Activated naive CD8-positive, alpha-beta T cell (primary cell): Measurements from ENCODE around the gene ENTPD3.

ENCODE experiments used
- H3K27ac Mint-ChIP-seq: one replicate; pipeline ENCODE4 v1.8.0; 2021; ENCODE audit warnings: mixed read lengths
- H3K27me3 Mint-ChIP-seq: one replicate; pipeline ENCODE4 v1.8.0; 2021; ENCODE audit warnings: mixed read lengths
- H3K36me3 Mint-ChIP-seq: one replicate; pipeline ENCODE4 v1.8.0; 2021; ENCODE audit warnings: mixed read lengths
- H3K4me1 Mint-ChIP-seq: one replicate; pipeline ENCODE4 v1.8.0; 2021; ENCODE audit warnings: low read depth, mixed read lengths
- H3K4me3 Mint-ChIP-seq: one replicate; pipeline ENCODE4 v1.8.0; 2021; ENCODE audit warnings: mild to moderate bottlenecking, mixed read lengths
- H3K9me3 Mint-ChIP-seq: one replicate; pipeline ENCODE4 v1.8.0; 2021; ENCODE audit warnings: low read depth, mixed read lengths

ENTPD3 gene

GRCh38 chr3:40386213-40386612, 771 bp upstream of the ENTPD3 start:
- Mint-ChIP-seq H3K9me3 (no peaks in the 10 kb centered on the region), H3K27ac (no peak overlapping the region), H3K4me1 (peaks cover 6% of the 10 kb centered on the region), H3K27me3 (peaks cover 17% of the 10 kb centered on the region), H3K4me3 (peak overlapping the region; percentile 78), H3K36me3 (no peaks in the 10 kb centered on the region)

DNA sequence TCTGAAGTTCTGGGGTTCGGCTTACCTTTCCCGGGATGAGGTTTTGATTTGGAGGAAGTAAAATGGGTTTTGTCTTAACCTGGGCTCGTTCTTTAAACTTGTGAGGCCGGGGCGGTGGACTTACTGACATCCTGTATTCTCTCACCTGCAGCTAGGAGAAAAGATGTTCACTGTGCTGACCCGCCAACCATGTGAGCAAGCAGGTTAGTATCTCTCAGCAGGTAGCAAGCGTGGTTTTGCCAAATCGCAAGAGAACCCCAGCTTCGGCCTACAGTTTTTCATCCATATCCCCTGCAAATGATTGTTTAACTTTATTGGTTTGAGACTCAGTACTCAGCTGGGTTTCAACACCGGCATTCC, 891 bp downstream of the ENTPD3 start:
- Mint-ChIP-seq H3K4me3 (peak overlapping the region; percentile 78), H3K27ac (no peak overlapping the region), H3K9me3 (no peaks in the 10 kb centered on the region), H3K4me1 (peaks cover 6% of the 10 kb centered on the region), H3K36me3 (no peaks in the 10 kb centered on the region), H3K27me3 (peaks cover 17% of the 10 kb centered on the region)

DNA sequence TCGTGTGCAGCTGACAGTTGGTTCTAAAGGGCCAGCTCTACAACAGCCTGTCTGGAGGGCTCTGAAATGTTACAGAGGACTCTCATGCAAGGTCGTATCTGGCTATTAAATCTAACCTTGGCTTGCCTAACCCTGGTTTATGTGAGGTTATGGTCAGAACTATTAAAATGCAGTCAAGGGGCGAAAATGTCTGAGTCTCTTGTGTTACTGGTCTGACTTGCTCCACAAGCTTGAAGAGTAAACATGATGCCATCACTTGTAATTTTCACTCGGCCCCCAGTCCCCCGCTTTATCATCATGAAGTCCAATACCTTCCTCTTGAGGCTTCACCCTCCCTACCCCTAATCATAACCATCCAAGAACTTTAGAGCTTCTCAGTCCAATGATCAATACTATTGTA, 9.4 kb downstream of the ENTPD3 start:
- Mint-ChIP-seq H3K27ac (no peak overlapping the region), H3K9me3 (peaks cover 4% of the 10 kb centered on the region), H3K4me1 (no peaks in the 10 kb centered on the region), H3K27me3 (no peaks in the 10 kb centered on the region), H3K36me3 (peaks cover 7% of the 10 kb centered on the region), H3K4me3 (no peak overlapping the region)

DNA sequence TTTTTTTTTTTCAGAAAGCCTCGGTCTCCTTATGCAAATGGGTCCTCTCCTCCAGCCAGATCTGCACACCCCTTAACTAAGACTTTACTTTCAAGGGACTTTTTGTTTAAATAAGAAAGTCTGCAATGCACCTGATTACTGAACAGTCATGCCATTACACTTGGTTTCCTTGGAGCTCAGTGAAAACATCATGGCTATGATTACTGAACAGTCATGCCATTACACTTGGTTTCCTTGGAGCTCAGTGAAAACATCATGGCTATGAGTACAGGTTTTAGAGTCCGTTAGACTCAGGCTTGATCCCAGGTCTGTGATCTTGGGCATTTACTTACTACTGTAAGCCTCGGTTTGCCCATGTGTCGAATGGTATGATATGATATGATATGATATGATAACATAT, 10.1 kb downstream of the ENTPD3 start:
- Mint-ChIP-seq H3K4me1 (no peaks in the 10 kb centered on the region), H3K36me3 (peaks cover 7% of the 10 kb centered on the region), H3K27me3 (no peaks in the 10 kb centered on the region), H3K4me3 (no peak overlapping the region), H3K27ac (no peak overlapping the region), H3K9me3 (peaks cover 4% of the 10 kb centered on the region)

GRCh38 chr3:40397912-40398311, 10.9 kb downstream of the ENTPD3 start:
- peaks cover 4% of the 10 kb centered on the region for H3K9me3 Mint-ChIP-seq
- no peak overlapping the region for H3K4me3 Mint-ChIP-seq
- no peak overlapping the region for H3K27ac Mint-ChIP-seq
- no peaks in the 10 kb centered on the region for H3K4me1 Mint-ChIP-seq
- H3K27me3 Mint-ChIP-seq = no peaks in the 10 kb centered on the region
- peaks cover 7% of the 10 kb centered on the region for H3K36me3 Mint-ChIP-seq

DNA sequence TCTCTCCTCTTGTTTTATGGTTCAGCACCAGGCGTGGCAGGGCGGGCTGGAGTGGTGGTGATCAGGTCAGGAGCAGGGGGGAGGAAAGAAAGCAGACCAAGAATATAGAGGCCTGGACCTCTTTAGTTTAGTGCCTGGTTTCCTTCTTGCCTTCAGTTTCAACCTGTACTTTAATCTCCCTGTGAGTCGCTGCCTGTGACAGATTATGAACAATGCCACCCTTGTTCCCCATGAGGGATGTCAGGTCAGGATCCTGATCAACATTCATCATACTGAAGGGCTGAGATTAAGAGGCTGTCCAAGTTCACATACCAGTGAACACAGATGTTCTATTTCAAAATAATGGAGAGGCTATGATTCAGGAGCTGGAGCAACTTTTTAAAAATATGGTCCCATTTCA, 11.4 kb downstream of the ENTPD3 start:
- Mint-ChIP-seq H3K4me1 (no peaks in the 10 kb centered on the region), H3K27ac (no peak overlapping the region), H3K9me3 (peaks cover 4% of the 10 kb centered on the region), H3K4me3 (no peak overlapping the region), H3K27me3 (no peaks in the 10 kb centered on the region), H3K36me3 (peaks cover 7% of the 10 kb centered on the region)

GRCh38 chr3:40404591-40405198, 17.7 kb downstream of the ENTPD3 start:
- Mint-ChIP-seq H3K4me3 (no peak overlapping the region), H3K27ac (no peak overlapping the region), H3K27me3 (no peaks in the 10 kb centered on the region), H3K36me3 (no peaks in the 10 kb centered on the region), H3K9me3 (no peaks in the 10 kb centered on the region), H3K4me1 (no peaks in the 10 kb centered on the region)

GRCh38 chr3:40407007-40407406, 20.0 kb downstream of the ENTPD3 start:
- no peaks in the 10 kb centered on the region for H3K27me3 Mint-ChIP-seq
- H3K27ac Mint-ChIP-seq = no peak overlapping the region
- H3K4me1 Mint-ChIP-seq = no peaks in the 10 kb centered on the region
- H3K9me3 Mint-ChIP-seq = no peaks in the 10 kb centered on the region
- no peak overlapping the region for H3K4me3 Mint-ChIP-seq
- H3K36me3 Mint-ChIP-seq = no peaks in the 10 kb centered on the region

DNA sequence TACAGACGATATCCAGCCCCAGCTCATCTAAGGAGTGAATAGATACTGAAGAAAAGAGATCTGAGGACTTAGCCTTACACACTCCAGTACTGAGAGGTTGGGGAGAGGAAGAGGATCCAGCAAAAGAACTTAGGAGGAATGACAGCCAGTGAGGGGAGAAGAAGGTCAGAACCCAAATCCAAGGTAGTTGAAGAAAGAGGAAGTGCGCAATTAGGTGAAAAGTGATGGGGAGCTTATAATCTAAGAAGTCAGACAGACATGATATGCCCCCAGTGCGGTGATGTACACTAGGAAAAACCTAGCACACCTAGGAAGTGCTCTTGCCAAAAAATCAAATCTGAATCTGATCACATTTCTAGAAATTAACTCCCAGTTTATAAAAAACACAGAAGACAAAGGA, 20.6 kb downstream of the ENTPD3 start:
- no peak overlapping the region for H3K4me3 Mint-ChIP-seq
- H3K9me3 Mint-ChIP-seq = no peaks in the 10 kb centered on the region
- no peak overlapping the region for H3K27ac Mint-ChIP-seq
- H3K27me3 Mint-ChIP-seq = no peaks in the 10 kb centered on the region
- no peaks in the 10 kb centered on the region for H3K4me1 Mint-ChIP-seq
- H3K36me3 Mint-ChIP-seq = peaks cover under 1% of the 10 kb centered on the region

- H3K4me1 Mint-ChIP-seq = no peaks in the 10 kb centered on the region
- no peak overlapping the region for H3K27ac Mint-ChIP-seq
Observed at GRCh38 chr3:40414270-40414669, 27.3 kb downstream of the ENTPD3 start.

DNA sequence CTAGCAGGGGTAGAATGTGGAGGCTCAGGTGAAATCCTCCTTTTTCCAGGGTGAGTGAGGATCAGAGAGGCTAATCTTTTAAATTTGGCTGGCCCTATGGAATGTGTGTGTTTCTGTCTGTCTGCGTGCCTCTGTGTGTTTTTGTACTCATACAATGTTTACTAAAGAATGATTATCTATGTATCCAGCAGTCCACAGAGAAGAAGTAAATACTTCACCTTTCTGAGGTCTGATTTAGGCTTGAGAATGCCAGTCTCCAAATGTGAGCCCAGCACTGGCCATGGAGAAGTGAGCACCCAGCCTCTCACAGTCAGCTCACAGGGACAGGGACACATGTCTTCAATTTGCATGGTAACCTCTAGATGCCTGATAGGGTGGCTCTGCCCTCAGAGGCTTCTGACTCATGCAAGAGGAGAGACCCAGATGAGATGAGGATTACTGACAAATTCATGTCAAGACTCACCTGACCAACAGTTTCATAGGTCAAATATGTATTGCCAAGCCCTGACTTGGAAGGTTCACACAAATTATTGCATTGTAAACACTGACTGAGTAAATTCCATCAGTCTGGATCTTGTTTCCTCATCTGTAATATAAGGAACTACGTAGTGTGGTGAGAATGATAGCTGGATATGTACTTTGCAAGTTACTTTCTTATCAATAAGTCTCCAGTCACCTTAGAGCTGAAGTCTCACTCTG, 31.0 kb downstream of the ENTPD3 start:
- H3K27ac Mint-ChIP-seq = no peak overlapping the region
- H3K27me3 Mint-ChIP-seq = peaks cover 10% of the 10 kb centered on the region
- peaks cover 11% of the 10 kb centered on the region for H3K36me3 Mint-ChIP-seq
- H3K4me3 Mint-ChIP-seq = no peak overlapping the region
- peaks cover 4% of the 10 kb centered on the region for H3K4me1 Mint-ChIP-seq
- H3K9me3 Mint-ChIP-seq = no peaks in the 10 kb centered on the region

More at GRCh38 chr3:40414270-40414669, 27.3 kb downstream of the ENTPD3 start:
- Mint-ChIP-seq H3K4me3 (no peak overlapping the region), H3K9me3 (no peaks in the 10 kb centered on the region), H3K36me3 (peaks cover 5% of the 10 kb centered on the region), H3K27me3 (peaks cover 5% of the 10 kb centered on the region)

DNA sequence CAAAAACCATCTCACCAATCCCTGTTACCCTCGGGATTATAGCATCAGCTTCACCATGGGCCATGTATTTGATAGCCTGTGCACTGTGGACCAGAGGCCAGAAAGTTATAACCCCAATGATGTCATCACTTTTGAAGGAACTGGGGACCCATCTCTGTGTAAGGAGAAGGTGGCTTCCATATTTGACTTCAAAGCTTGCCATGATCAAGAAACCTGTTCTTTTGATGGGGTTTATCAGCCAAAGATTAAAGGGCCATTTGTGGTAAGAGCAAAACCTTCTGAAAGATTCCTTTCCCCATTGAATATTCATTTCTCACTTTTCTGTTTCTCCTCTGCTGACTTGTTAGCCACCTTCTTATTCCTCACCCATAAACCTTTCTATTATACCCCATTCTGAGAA, 35.9 kb downstream of the ENTPD3 start:
- Mint-ChIP-seq H3K36me3 (peaks cover 23% of the 10 kb centered on the region), H3K27ac (no peak overlapping the region), H3K9me3 (no peaks in the 10 kb centered on the region), H3K4me1 (peaks cover 12% of the 10 kb centered on the region), H3K4me3 (no peak overlapping the region), H3K27me3 (peaks cover 5% of the 10 kb centered on the region)

- Mint-ChIP-seq H3K4me3 (no peak overlapping the region), H3K27me3 (peaks cover 2% of the 10 kb centered on the region), H3K4me1 (peaks cover 12% of the 10 kb centered on the region), H3K36me3 (peaks cover 27% of the 10 kb centered on the region), H3K9me3 (no peaks in the 10 kb centered on the region), H3K27ac (no peak overlapping the region)
Observed at GRCh38 chr3:40427045-40427669, 40.2 kb downstream of the ENTPD3 start.

DNA sequence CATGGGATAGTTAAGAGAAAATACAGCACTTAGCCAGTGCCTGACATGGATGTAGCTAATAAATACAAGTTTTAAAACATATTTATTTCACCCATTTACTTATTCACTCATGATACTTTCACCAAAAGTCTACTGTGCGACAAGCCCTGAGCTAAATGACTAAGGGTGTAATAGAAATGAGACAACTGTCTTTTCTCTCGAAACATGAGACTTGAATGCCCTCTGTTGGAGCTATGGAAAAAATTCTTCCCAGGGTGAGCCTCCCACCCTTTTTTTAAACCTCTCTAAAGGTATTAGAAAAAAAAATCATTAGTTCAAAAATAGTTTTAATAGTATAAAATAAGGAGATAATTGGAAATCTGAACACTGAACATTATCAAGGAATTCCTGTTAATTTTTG, 45.8 kb downstream of the ENTPD3 start:
- no peaks in the 10 kb centered on the region for H3K9me3 Mint-ChIP-seq
- H3K4me1 Mint-ChIP-seq = no peaks in the 10 kb centered on the region
- H3K36me3 Mint-ChIP-seq = peaks cover 17% of the 10 kb centered on the region
- no peak overlapping the region for H3K4me3 Mint-ChIP-seq
- H3K27ac Mint-ChIP-seq = no peak overlapping the region
- H3K27me3 Mint-ChIP-seq = no peaks in the 10 kb centered on the region

DNA sequence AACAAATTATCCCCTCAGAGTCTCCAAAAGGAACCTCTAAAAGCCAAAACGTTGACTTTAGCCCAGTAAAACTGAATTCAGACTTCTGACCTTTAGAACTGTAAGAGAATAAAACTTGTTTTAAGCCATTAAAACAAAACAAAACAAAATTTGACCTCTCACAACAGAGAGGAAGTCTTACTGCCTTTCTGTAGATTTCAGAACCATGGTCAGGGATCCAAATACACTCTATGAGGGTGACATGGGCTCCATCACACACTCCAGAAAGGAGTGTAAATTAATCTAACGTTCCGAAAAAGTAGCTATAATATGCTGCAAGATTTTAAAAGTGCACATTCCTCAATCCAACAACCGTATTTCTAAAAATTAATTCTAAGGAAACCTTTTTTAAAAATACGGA, 50.9 kb downstream of the ENTPD3 start:
- Mint-ChIP-seq H3K4me3 (no peak overlapping the region), H3K4me1 (no peaks in the 10 kb centered on the region), H3K27ac (no peak overlapping the region), H3K27me3 (no peaks in the 10 kb centered on the region), H3K9me3 (peaks cover 4% of the 10 kb centered on the region), H3K36me3 (peaks cover 13% of the 10 kb centered on the region)
